HepG2 (cell line): ENCODE results near the gene PLEKHG5.

Experiments used
- CTCF ChIP-seq: sonication (generic); formaldehyde crosslinking; IDR thresholded peaks from 2 replicates; pipeline ENCODE4 v1.5.0; 2020; ENCODE audit warnings: mild to moderate bottlenecking, missing genetic modification reagents, moderate library complexity
- EZH2 ChIP-seq: conservative IDR thresholded peaks from 2 replicates; pipeline ENCODE4 v1.6.1; 2012; ENCODE audit warnings: mild to moderate bottlenecking, low read depth, low read length, moderate library complexity
- FOXA1 ChIP-seq, 2 experiments: fragments of 450-650 bp in 1 of 2; sonication (generic) in 1 of 2; formaldehyde crosslinking in 1 of 2; IDR thresholded peaks; 2 replicates each; pipeline versions ENCODE4 v1.4.0 to v1.6.1; 2016 to 2020; ENCODE audit warnings: missing genetic modification reagents in 1 of 2
- HDAC2 ChIP-seq: sonication (generic); formaldehyde crosslinking; IDR thresholded peaks from 2 replicates; pipeline ENCODE4 v1.4.0; 2020; ENCODE audit warnings: missing genetic modification reagents
- IRF1 ChIP-seq: sonication (generic); formaldehyde crosslinking; IDR thresholded peaks from 2 replicates; pipeline ENCODE4 v1.4.0; 2020; ENCODE audit warnings: low read depth, mild to moderate bottlenecking, missing genetic modification reagents
- KAT7 ChIP-seq: IDR thresholded peaks from 2 replicates; pipeline ENCODE4 v1.6.1; 2018; ENCODE audit warnings: borderline replicate concordance, missing compliant biosample characterization
- MAX ChIP-seq: IDR thresholded peaks from 2 replicates; pipeline ENCODE4 v1.6.1; 2012; ENCODE audit warnings: inconsistent platforms
- TAF1 ChIP-seq: sonication (generic); formaldehyde crosslinking; IDR thresholded peaks from 2 replicates; pipeline ENCODE4 v1.4.0; 2020; ENCODE audit warnings: missing genetic modification reagents
- ZBTB40 ChIP-seq, 2 experiments: fragments of 450-650 bp in 1 of 2; sonication (generic) in 1 of 2; formaldehyde crosslinking in 1 of 2; IDR thresholded peaks; 2 replicates each; pipeline versions ENCODE4 v1.6.1 to v1.8.0; 2016 to 2022; ENCODE audit warnings: antibody characterized with exemption in 1 of 2, mild to moderate bottlenecking in 1 of 2, missing genetic modification reagents in 1 of 2
- ZFX ChIP-seq: sonication (generic); formaldehyde crosslinking; IDR thresholded peaks from 2 replicates; pipeline ENCODE4 v1.4.0; 2020; ENCODE audit warnings: mild to moderate bottlenecking, low read depth, missing genetic modification reagents, moderate library complexity
- ZNF274 ChIP-seq: sonication (generic); formaldehyde crosslinking; IDR thresholded peaks from 2 replicates; pipeline ENCODE4 v1.5.1; 2020; ENCODE audit warnings: mild to moderate bottlenecking, missing genetic modification reagents

- TF ChIP-seq ZNF274 (CRISPR knock-in tag) (no peak), EZH2 (no peak), KAT7 (CRISPR knock-in tag) (no peak), IRF1 (CRISPR knock-in tag) (no peak), MAX (no peak), ZFX (no peak), ZBTB40 (IDR thresholded peaks at IDR 0.05) (no peak), ZBTB40 (CRISPR knock-in tag; IDR thresholded peaks at IDR 0.05) (no peak), TAF1 (CRISPR knock-in tag) (no peak), CTCF (CRISPR knock-in tag) (no peak), FOXA1 (IDR thresholded peaks at IDR 0.05) (no peak), FOXA1 (CRISPR knock-in tag; IDR thresholded peaks at IDR 0.05) (no peak), HDAC2 (no peak)
Measured at GRCh38 chr1:6496365-6496721, 4.9 kb upstream of the PLEKHG5 start.
